Body of pancreas (tissue), 4 donors: ENCODE results near the gene MRPL41. TPM values are rescaled to one million over a fixed set of nuclear protein-coding genes. Genes with fewer than 3 reads are reported as not detected.
A peak's percentile ranks its signal among the peaks of the same experiment; 100 is the strongest.
"Not testable (repeated sequence)": the region's sequence is repeated elsewhere in the genome, so short reads cannot be mapped to it uniquely, and the experiment has no call there.

Source experiments
- ATAC-seq: fragments of 150-250 bp; one replicate; pipeline ENCODE4 v1.9.1; 2016
- DNase-seq, 4 donors: peaks; one replicate each; pipeline ENCODE4 v3.0.0-alpha.2; 2019
- H3K27ac ChIP-seq, 4 donors: fragments of 200-600 bp; sonication (generic); 1 replicate in 3 of 4; 2 replicates in 1 of 4; pipeline versions ENCODE4 v1.5.1 to v1.6.1; 2016 to 2019; ENCODE audit warnings: mild to moderate bottlenecking in 1 of 4, mixed read lengths in 1 of 4, moderate library complexity in 1 of 4
- H3K27me3 ChIP-seq, 2 donors: fragments of 200-600 bp; sonication (generic); one replicate each; pipeline ENCODE4 v1.6.0; 2016; ENCODE audit warnings: mild to moderate bottlenecking in 1 of 2
- H3K36me3 ChIP-seq, 2 donors: fragments of 200-600 bp; sonication (generic); replicated peaks in 1 of 2; 2 replicates each; pipeline ENCODE4 v1.5.1; 2016; ENCODE audit warnings: low read depth in 2 of 2; ENCODE audit not compliant: insufficient read depth in 1 of 2
- H3K4me1 ChIP-seq: fragments of 200-600 bp; sonication (generic); one replicate; pipeline ENCODE4 v1.6.0; 2016
- H3K4me3 ChIP-seq, 2 donors: fragments of 200-600 bp; sonication (generic); 1 replicate in 1 of 2; 2 replicates in 1 of 2; pipeline ENCODE4 v1.5.1; 2016 to 2019
- H3K9me3 ChIP-seq, 3 donors: fragments of 200-600 bp; sonication (generic); 1 replicate in 2 of 3; 2 replicates in 1 of 3; pipeline ENCODE4 v1.5.1; 2016
- CTCF ChIP-seq, 7 experiments: fragments of 450-650 bp in 4 of 7; fragments of 200-600 bp in 3 of 7; sonication (generic) in 3 of 7; IDR thresholded peaks; one replicate each; pipeline ENCODE4 v1.5.1; 2016 to 2019; ENCODE audit warnings: antibody characterized with exemption in 7 of 7
- POLR2A ChIP-seq, 3 donors: fragments of 450-650 bp; IDR thresholded peaks; one replicate each; pipeline ENCODE4 v1.6.1; 2016; ENCODE audit warnings: antibody characterized with exemption in 3 of 3, mild to moderate bottlenecking in 2 of 3
- WGBS, 2 donors: methylation state at CpG; one replicate each; pipeline ENCODE4 v1.1.5; 2017; 5-methylcytosine and 5-hydroxymethylcytosine counted together
- intact Hi-C: fragments of 100-400 bp; cut with DNase I; formaldehyde crosslinking; loops from one replicate; pipeline ENCODE4 v1.15.1; 2023
- total RNA-seq, 2 donors: library from RNA; depleted of rRNA; stranded (reverse); fragments of >200 nt; gene quantifications; one replicate each; pipeline ENCODE4 v1.1.0, GENCODE V29; 2016

Gene MRPL41
- total RNA-seq, 2 donors from 2014 or later = 32.9 to 37.2 TPM

- Histone ChIP-seq H3K9me3 (no peaks in the 10 kb centered on the region), H3K36me3 (no peaks in the 10 kb centered on the region), H3K4me1 (peaks cover 13% of the 10 kb centered on the region), H3K27me3 (no peaks in the 10 kb centered on the region), H3K4me3 (no peak overlapping the region), H3K27ac (peak overlapping the region in 3 of 4 donors; percentile 22 to 65 (median 43))
- intact Hi-C loops = no loop called here
- TF ChIP-seq POLR2A (IDR thresholded peaks at IDR 0.05) (no peak), CTCF (IDR thresholded peaks at IDR 0.05) (no peak)
- no peak for ATAC-seq
- no peak for DNase-seq
Measured at GRCh38 chr9:137535120-137535428, 16.6 kb upstream of the MRPL41 start.

GRCh38 chr9:137536594-137537131 lies 15.0 kb upstream of the MRPL41 start:
- H3K9me3 ChIP-seq, intact Hi-C loops, ATAC-seq, H3K4me3 ChIP-seq, H3K27me3 ChIP-seq, DNase-seq, H3K27ac ChIP-seq, H3K36me3 ChIP-seq: not testable (repeated sequence)
- WGBS, 2 donors = 75 to 85% methylated on average over 16 of the region's 16 CpGs
- H3K4me1 ChIP-seq = peaks cover 13% of the 10 kb centered on the region

- Histone ChIP-seq H3K27me3 (no peaks in the 10 kb centered on the region), H3K4me1 (peaks cover 13% of the 10 kb centered on the region), H3K27ac (no peak overlapping the region), H3K36me3 (no peaks in the 10 kb centered on the region), H3K9me3 (no peaks in the 10 kb centered on the region), H3K4me3 (no peak overlapping the region)
- no peak for DNase-seq
- no peak for ATAC-seq
- intact Hi-C loops = no loop called here
- TF ChIP-seq POLR2A (IDR thresholded peaks at IDR 0.05) = no peak
- WGBS, 2 donors = 91 to 94% methylated on average over 7 to 10 of the region's 16 CpGs
Measured at GRCh38 chr9:137538058-137538457, 13.6 kb upstream of the MRPL41 start.

- ATAC-seq (no peak), DNase-seq (no peak)
- TF ChIP-seq POLR2A (IDR thresholded peaks at IDR 0.05) = no peak
- no peak for TF ChIP-seq CTCF (IDR thresholded peaks at IDR 0.05)
- Histone ChIP-seq H3K27me3 (no peaks in the 10 kb centered on the region), H3K27ac (no peak overlapping the region), H3K36me3 (no peaks in the 10 kb centered on the region), H3K4me1 (peaks cover under 1% of the 10 kb centered on the region), H3K4me3 (no peak overlapping the region), H3K9me3 (no peaks in the 10 kb centered on the region)
- 90% methylated on average over 7 to 15 of the region's 18 CpGs for WGBS, 2 donors
- intact Hi-C loops = no loop called here
Measured at GRCh38 chr9:137540536-137540935, 11.1 kb upstream of the MRPL41 start.

- no peaks in the 10 kb centered on the region for H3K27me3 ChIP-seq
- intact Hi-C loops = no loop called here
- H3K4me3 ChIP-seq = no peak overlapping the region
- no peak for TF ChIP-seq POLR2A (IDR thresholded peaks at IDR 0.05)
- no peak for TF ChIP-seq CTCF (IDR thresholded peaks at IDR 0.05)
- ATAC-seq (no peak), DNase-seq (no peak)
- H3K36me3 ChIP-seq = no peaks in the 10 kb centered on the region
- 89 to 90% methylated on average over 15 to 20 of the region's 20 CpGs for WGBS, 2 donors
- no peaks in the 10 kb centered on the region for H3K9me3 ChIP-seq
- no peak overlapping the region for H3K27ac ChIP-seq
- no peaks in the 10 kb centered on the region for H3K4me1 ChIP-seq
Measured at GRCh38 chr9:137542486-137542885, 9.2 kb upstream of the MRPL41 start.

- no peaks in the 10 kb centered on the region for H3K27me3 ChIP-seq
- no peaks in the 10 kb centered on the region for H3K36me3 ChIP-seq
- H3K9me3 ChIP-seq = no peaks in the 10 kb centered on the region
- no peak for TF ChIP-seq CTCF (IDR thresholded peaks at IDR 0.05)
- TF ChIP-seq POLR2A (IDR thresholded peaks at IDR 0.05) = no peak
- H3K27ac ChIP-seq = no peak overlapping the region
- ATAC-seq = no peak
- no peak for DNase-seq
- H3K4me1 ChIP-seq = peaks cover 9% of the 10 kb centered on the region
- 92 to 96% methylated on average over 5 to 25 of the region's 25 CpGs for WGBS, 2 donors
- no peak overlapping the region for H3K4me3 ChIP-seq
- intact Hi-C loops = no loop called here
Measured at GRCh38 chr9:137543237-137543963, 8.3 kb upstream of the MRPL41 start.
